Heart left ventricle (tissue), 16 donors: ENCODE measurements around the gene EEF1A2. TPM values are rescaled to one million over a fixed set of nuclear protein-coding genes. Genes with fewer than 3 reads are reported as not detected.

ENCODE experiments used
- ATAC-seq, 4 donors: fragments of 200-7000 bp; cut with Tn5 transposase; one replicate each; pipeline ENCODE4 v1.9.1; 2020 to 2022; ENCODE audit warnings: moderate library complexity in 4 of 4, mild to moderate bottlenecking in 3 of 4, moderate number of reproducible peaks in 1 of 4
- DNase-seq, 5 donors: peaks; one replicate each; pipeline ENCODE4 v3.0.0-alpha.2; 2020
- H3K27ac ChIP-seq, 12 donors: fragments of 200-600 bp; sonication (generic) in 4 of 12; one replicate each; pipeline versions ENCODE4 v1.5.0 to v1.8.0; 2016 to 2022; ENCODE audit warnings: mild to moderate bottlenecking in 2 of 12
- H3K27me3 ChIP-seq, 9 donors: fragments of 200-600 bp; sonication (generic) in 2 of 9; one replicate each; pipeline versions ENCODE4 v1.5.1 to v1.8.0; 2016 to 2022; ENCODE audit warnings: mild to moderate bottlenecking in 3 of 9
- H3K36me3 ChIP-seq, 9 donors: fragments of 200-600 bp; sonication (generic) in 2 of 9; one replicate each; pipeline versions ENCODE4 v1.5.0 to v1.8.0; 2018 to 2022; ENCODE audit warnings: mild to moderate bottlenecking in 2 of 9
- H3K4me1 ChIP-seq, 12 donors: fragments of 200-600 bp; sonication (generic) in 4 of 12; one replicate each; pipeline versions ENCODE4 v1.5.0 to v1.8.0; 2016 to 2022; ENCODE audit warnings: mild to moderate bottlenecking in 3 of 12
- H3K4me3 ChIP-seq, 12 donors: fragments of 200-600 bp; sonication (generic) in 4 of 12; one replicate each; pipeline versions ENCODE4 v1.5.0 to v1.8.0; 2017 to 2022; ENCODE audit warnings: mild to moderate bottlenecking in 9 of 12, moderate library complexity in 4 of 12
- H3K9me3 ChIP-seq, 12 donors: fragments of 200-600 bp; sonication (generic) in 4 of 12; one replicate each; pipeline versions ENCODE4 v1.5.0 to v1.8.0; 2016 to 2022; ENCODE audit warnings: mild to moderate bottlenecking in 1 of 12
- POLR2A ChIP-seq, 2 donors: fragments of 450-650 bp; IDR thresholded peaks; one replicate each; pipeline ENCODE4 v1.6.1; 2017; ENCODE audit warnings: antibody characterized with exemption in 2 of 2, mild to moderate bottlenecking in 2 of 2, moderate library complexity in 2 of 2
- WGBS, 4 donors: extraction: QIAGEN DNeasy Blood & Tissue Kit in 2 of 4; methylation state at CpG; one replicate each; pipeline versions ENCODE4 v1.1.5 to v1.1.7; 2013 to 2018; 5-methylcytosine and 5-hydroxymethylcytosine counted together
- intact Hi-C, 10 donors: fragments of 100-400 bp; cut with DNase I; formaldehyde crosslinking; loops; one replicate each; pipeline versions ENCODE4 v1.11.1 to v1.14.2; 2022
- polyA plus RNA-seq, 2 donors: library from polyadenylated mRNA; stranded (reverse); fragments of 200-250 nt; gene quantifications; one replicate each; pipeline ENCODE4 v1.2.3, GENCODE V29; 2013
- total RNA-seq, 9 donors: library from RNA; depleted of rRNA in 2 of 9; stranded (reverse); fragments of >200 nt in 2 of 9; fragmentation: NEBNext Ultra II Directional in 3 of 9; extraction: Animal tissue kit (Norgen Biotek cat#: 25700) in 3 of 9; gene quantifications; one replicate each; pipeline versions ENCODE4 v1.1.0 to v1.2.4, GENCODE V29; 2016 to 2023
- TF ChIP-seq, protein P1 (sequence below), 12 donors: fragments of 200-600 bp; sonication (generic) in 4 of 12; IDR thresholded peaks; one replicate each; pipeline versions ENCODE4 v1.5.0 to v1.8.0; 2018 to 2022; ENCODE audit warnings: antibody characterized with exemption in 12 of 12, mild to moderate bottlenecking in 5 of 12
- donor health status: ischemic (EF 13 %, LVEDD 7.1; RV severe dilation, severe dysfunction).
- donor health status: healthy with polysubstance abuse.
- donor health status: DM: no; HTN: yes; CAD: no.
- donor health status: DM: no; HTN: no; CAD: no.
- donor health status: ischemic (EF 25% LVEDD 6.9; RV normal size, moderate dysfunction).
- donor health status: ischemic (EF 25% LVEDD 5.7; RV mildly dilated, moderate dysfunction).
- donor health status: healthy.
- donor health status: DM: yes; HTN: yes; CAD: no.
- donor health status: ischemic (EF 35%, LVEDD 5.7; RV mildly dilated, moderate dysfunction).
- donor health status: nonischemic (EF 11% LVEDD 7.7; RV severe dilation, severe dysfunction).
- donor health status: DM: yes; HTN: yes; CAD: no.
- donor health status: PGD.
- donor health status: ischemic (EF 29% LVEDD 5.4; RV normal size, mild dysfunction).
- donor health status: nonischemic (EF 23%, LVEDD 6.1; RV moderate dilation, normal function).

The EEF1A2 gene
- total and polyA plus RNA-seq, 11 donors = 791 to 1,794 (median 1,345) TPM

DNA sequence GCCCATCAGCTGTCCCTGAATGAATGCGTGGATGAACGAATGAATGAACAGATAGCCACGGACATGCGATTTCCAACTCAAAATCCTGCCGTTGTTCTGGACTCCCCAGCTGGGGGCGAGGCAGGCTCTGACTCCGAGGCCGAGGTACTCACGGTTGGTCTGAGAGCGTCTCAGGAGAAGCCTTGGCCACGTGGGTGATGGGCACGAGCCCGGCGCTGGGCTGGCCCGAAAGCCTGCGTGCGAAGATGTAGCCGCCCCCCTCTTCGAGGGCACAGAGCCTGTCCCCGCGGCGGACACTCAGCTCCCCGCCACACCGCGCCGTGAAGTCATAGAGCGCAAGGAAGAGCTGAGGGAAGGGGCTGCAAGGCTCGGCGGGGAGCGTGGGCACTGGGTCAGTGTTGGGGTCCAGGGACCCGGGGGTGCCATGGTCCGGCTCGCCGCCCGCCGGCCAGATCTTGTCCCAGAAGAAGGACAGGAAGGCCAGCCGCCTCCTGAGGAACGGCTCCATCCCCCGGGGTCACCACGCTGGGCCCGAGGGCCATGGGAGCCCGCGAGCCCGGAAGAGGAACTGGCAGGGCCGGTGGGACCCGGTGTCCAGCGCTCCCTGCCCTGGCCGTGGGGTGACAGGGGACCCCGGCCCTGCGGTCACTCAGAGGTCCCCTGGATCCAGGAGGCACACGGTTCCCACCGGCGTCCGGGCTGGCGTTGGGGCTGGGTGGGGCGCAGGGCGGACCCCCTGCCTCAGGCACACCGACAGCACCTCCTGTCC lies 48.3 kb upstream of the EEF1A2 start:
- DNase-seq (no peak), ATAC-seq (no peak)
- no peak for TF ChIP-seq POLR2A (IDR thresholded peaks at IDR 0.05)
- TF ChIP-seq, protein P1, sequence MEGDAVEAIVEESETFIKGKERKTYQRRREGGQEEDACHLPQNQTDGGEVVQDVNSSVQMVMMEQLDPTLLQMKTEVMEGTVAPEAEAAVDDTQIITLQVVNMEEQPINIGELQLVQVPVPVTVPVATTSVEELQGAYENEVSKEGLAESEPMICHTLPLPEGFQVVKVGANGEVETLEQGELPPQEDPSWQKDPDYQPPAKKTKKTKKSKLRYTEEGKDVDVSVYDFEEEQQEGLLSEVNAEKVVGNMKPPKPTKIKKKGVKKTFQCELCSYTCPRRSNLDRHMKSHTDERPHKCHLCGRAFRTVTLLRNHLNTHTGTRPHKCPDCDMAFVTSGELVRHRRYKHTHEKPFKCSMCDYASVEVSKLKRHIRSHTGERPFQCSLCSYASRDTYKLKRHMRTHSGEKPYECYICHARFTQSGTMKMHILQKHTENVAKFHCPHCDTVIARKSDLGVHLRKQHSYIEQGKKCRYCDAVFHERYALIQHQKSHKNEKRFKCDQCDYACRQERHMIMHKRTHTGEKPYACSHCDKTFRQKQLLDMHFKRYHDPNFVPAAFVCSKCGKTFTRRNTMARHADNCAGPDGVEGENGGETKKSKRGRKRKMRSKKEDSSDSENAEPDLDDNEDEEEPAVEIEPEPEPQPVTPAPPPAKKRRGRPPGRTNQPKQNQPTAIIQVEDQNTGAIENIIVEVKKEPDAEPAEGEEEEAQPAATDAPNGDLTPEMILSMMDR (IDR thresholded peaks at IDR 0.05) = no peak
- H3K9me3 ChIP-seq = no peaks in the 10 kb centered on the region
- intact Hi-C loops = loop anchor here in 2 of 10 donors (10.0 kb wide), 2 partner anchors 68 to 318 kb away; partner anchors contain the start of genes ABHD16B (in 1 of the 2) and TPD52L2 (in 1 of the 2)
- no peaks in the 10 kb centered on the region for H3K36me3 ChIP-seq
- H3K27me3 ChIP-seq = peaks cover 0 to 27% (median 17%) of the 10 kb centered on the region in 9 donors
- H3K4me3 ChIP-seq = no peak overlapping the region
- WGBS, 4 donors = 46 to 62% (median 55%) methylated on average over 41 to 58 of the region's 58 CpGs
- H3K27ac ChIP-seq = no peak overlapping the region
- H3K4me1 ChIP-seq = no peaks in the 10 kb centered on the region

DNA sequence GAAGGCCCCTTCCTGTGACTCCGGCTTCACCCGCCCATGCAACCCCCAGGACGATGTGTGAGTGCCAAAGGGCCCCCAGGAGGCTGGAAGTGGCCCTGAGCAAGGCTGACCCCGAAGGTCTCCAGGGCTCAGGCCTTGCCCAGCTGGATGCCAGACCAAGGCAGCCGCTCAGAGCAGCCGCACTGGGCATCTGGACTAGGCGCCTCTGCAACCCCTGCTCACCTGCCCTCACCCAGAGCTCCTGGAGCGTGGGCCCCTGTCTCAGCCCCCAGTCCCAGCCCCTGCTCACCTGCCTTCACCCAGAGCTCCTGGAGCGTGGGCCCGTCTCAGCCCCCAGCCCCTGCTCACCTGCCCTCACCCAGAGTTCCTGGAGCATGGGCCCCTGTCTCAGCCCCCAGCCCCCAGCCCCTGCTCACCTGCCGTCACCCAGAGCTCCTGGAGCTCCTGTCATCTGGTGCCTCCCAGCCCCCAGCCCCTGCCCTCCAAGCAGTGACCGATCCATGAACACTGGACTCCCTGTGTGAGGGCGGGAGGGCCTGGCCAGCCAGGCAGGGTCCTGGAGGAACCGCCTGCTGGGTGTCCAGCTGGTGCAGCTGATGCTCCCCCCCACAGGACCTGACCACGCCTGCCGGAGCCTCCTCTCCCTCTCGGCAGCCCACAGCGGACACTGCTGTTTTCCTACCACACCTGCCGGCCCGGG lies 47.5 kb upstream of the EEF1A2 start:
- H3K27ac ChIP-seq = no peak overlapping the region
- 71 to 83% (median 76%) methylated on average over 17 to 20 of the region's 20 CpGs for WGBS, 4 donors
- TF ChIP-seq POLR2A (IDR thresholded peaks at IDR 0.05) = no peak
- TF ChIP-seq, protein P1 (IDR thresholded peaks at IDR 0.05) = no peak
- H3K27me3 ChIP-seq = peaks cover 0 to 27% (median 17%) of the 10 kb centered on the region in 9 donors
- intact Hi-C loops = loop anchor here in 2 of 10 donors (10.0 kb wide), 2 partner anchors 68 to 318 kb away; partner anchors contain the start of genes ABHD16B (in 1 of the 2) and TPD52L2 (in 1 of the 2)
- H3K4me1 ChIP-seq = no peaks in the 10 kb centered on the region
- H3K9me3 ChIP-seq = no peaks in the 10 kb centered on the region
- ATAC-seq (no peak), DNase-seq (no peak)
- H3K4me3 ChIP-seq = no peak overlapping the region
- no peaks in the 10 kb centered on the region for H3K36me3 ChIP-seq

DNA sequence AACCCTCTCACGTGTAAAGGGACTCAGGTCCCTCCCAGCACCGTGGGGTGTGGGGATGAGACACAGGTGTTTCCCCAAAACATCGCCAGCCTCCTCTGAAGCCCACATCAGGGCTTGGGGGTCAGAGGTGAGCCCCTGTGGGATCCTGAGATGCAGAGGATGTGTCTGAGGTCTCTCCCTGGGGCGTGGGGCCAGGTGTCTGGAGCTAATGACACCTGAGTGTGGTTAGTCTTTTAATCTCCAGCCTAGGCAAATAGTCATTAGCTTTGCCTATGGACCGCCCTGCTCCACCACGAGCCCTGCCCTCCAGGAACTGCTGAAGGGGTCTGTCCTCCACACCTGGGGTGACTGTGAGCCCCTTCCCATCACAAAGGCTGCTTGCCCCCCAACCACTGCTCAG lies 46.9 kb upstream of the EEF1A2 start:
- intact Hi-C loops = loop anchor here in 2 of 10 donors (10.0 kb wide), 2 partner anchors 69 to 319 kb away; partner anchors contain the start of genes ABHD16B (in 1 of the 2) and TPD52L2 (in 1 of the 2)
- TF ChIP-seq POLR2A (IDR thresholded peaks at IDR 0.05) = no peak

DNA sequence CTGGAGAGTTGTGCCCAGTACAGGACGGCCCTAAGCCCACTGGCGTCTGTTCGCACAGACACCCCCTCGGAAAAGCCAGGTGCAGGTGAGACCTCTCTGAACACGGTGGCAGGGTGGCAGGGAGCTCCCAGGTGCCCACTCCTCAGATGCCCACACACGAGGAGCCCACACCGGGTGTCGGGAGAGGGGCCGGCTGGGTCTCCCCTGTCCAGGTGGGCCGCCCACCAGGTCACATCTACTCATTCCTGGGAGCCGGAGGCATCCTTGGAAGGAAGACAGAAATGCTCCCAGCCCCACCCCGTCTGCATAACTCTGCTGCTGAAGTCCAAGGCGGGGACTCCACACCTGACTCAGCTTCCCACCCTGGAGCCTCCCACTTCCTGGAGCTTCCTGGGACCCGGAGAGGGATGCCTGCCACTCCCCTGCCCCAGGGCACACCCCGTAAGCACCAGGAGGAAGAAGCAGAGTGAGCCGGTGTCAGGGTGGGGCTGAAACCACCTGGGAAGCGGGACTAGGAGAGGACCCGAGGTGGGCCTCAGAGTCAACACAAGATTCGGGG lies 46.2 kb upstream of the EEF1A2 start:
- Histone ChIP-seq H3K4me3 (no peak overlapping the region), H3K36me3 (no peaks in the 10 kb centered on the region), H3K4me1 (no peaks in the 10 kb centered on the region), H3K27ac (no peak overlapping the region), H3K27me3 (peaks cover 0 to 27% (median 15%) of the 10 kb centered on the region in 9 donors), H3K9me3 (no peaks in the 10 kb centered on the region)
- ATAC-seq (no peak), DNase-seq (no peak)
- intact Hi-C loops = loop anchor here in 2 of 10 donors (10.0 kb wide), 2 partner anchors 70 to 320 kb away; partner anchors contain the start of genes ABHD16B (in 1 of the 2) and TPD52L2 (in 1 of the 2)
- 69 to 74% (median 74%) methylated on average over 7 to 19 of the region's 19 CpGs for WGBS, 4 donors
- TF ChIP-seq, protein P1 (IDR thresholded peaks at IDR 0.05) = no peak
- TF ChIP-seq POLR2A (IDR thresholded peaks at IDR 0.05) = no peak

More for the DNA sequence above, 46.9 kb upstream of the EEF1A2 start:
- no peak overlapping the region for H3K27ac ChIP-seq
- no peaks in the 10 kb centered on the region for H3K36me3 ChIP-seq
- 61 to 68% (median 63%) methylated on average over 5 to 6 of the region's 6 CpGs for WGBS, 4 donors
- H3K9me3 ChIP-seq = no peaks in the 10 kb centered on the region
- DNase-seq = no peak
- no peaks in the 10 kb centered on the region for H3K4me1 ChIP-seq
- no peak for ATAC-seq
- peaks cover 0 to 27% (median 17%) of the 10 kb centered on the region in 9 donors for H3K27me3 ChIP-seq
- H3K4me3 ChIP-seq = no peak overlapping the region
